Nephron progenitor cell (in vitro differentiated cells): ENCODE measurements around the gene UQCRC2.

Experiments
- DNase-seq: peaks from one replicate; pipeline ENCODE4 v3.0.0; 2021
- H3K27ac Mint-ChIP-seq: 2 replicates; pipeline ENCODE4 v1.8.0; 2021; ENCODE audit warnings: mild to moderate bottlenecking, moderate library complexity, mixed read lengths
- H3K27me3 Mint-ChIP-seq: 2 replicates; pipeline ENCODE4 v1.8.0; 2021; ENCODE audit warnings: mild to moderate bottlenecking, low read depth, mixed read lengths; ENCODE audit not compliant: poor library complexity
- H3K36me3 Mint-ChIP-seq: 2 replicates; pipeline ENCODE4 v1.8.0; 2021; ENCODE audit warnings: low read depth, mixed read lengths
- H3K4me1 Mint-ChIP-seq: 2 replicates; pipeline ENCODE4 v1.8.0; 2021; ENCODE audit warnings: mixed read lengths
- H3K4me3 Mint-ChIP-seq: 2 replicates; pipeline ENCODE4 v1.8.0; 2021; ENCODE audit warnings: mild to moderate bottlenecking, moderate library complexity, mixed read lengths
- H3K9me3 Mint-ChIP-seq: 2 replicates; pipeline ENCODE4 v1.8.0; 2021; ENCODE audit warnings: mild to moderate bottlenecking, moderate library complexity, mixed read lengths
- CTCF ChIP-seq: fragments of 200-600 bp; sonication (generic); IDR thresholded peaks from 2 replicates; pipeline ENCODE4 v1.5.0; 2021; ENCODE audit warnings: antibody characterized with exemption

The UQCRC2 gene

DNA sequence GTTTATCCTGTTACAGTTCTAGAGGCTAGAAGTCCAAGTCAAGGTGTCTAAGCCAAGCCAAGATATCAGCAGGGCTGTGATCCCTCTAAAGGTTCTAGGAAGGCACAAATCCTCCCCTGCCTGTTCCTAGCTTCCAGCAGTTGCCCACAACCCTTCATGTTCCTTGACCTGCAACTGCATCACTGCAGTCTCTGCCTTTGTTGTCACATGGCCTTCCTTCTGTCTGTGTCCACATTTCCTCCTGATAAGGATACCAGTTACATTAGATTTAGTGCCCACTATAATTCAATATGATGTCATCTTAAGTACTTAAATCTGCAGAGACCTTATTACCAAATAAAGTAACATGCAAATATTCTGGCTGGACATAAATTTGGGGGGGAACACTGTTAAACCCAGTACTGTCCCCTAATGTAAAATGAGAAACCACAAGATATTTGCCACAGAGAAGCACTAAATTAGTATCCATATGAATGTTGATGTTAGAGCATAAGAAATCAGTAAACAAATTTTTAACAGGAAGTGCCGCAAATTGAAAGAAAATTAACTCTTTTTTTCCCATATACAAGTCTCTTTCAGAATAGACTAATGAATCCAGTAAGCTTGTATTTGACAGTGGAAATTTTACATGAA, 4.7 kb downstream of the UQCRC2 start:
- Mint-ChIP-seq H3K36me3 (peaks cover 52% of the 10 kb centered on the region), H3K27ac (peak overlapping the region; percentile 70), H3K27me3 (no peaks in the 10 kb centered on the region), H3K4me3 (no peak overlapping the region), H3K4me1 (peaks cover 14% of the 10 kb centered on the region), H3K9me3 (no peaks in the 10 kb centered on the region)
- no peak for DNase-seq
- no peak for TF ChIP-seq CTCF

DNA sequence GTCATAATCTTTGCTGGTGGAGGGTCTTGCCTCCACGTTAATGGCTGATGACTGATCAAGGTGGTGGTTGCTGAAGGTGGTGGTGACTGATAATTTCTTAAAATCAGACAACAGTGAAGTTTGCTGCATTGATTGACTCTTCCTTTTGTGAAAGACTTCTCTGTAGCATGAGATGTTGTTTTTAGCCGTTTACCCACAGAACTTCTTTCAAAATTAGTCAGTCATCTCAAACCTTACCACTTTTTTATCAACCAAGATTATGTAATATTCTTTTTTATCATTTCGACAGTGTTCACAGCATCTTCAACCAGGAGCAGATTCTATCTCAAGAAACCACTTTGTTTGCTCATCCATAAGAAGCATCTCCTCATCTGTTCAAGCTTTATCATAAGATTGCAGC, 5.9 kb downstream of the UQCRC2 start:
- no peaks in the 10 kb centered on the region for H3K9me3 Mint-ChIP-seq
- peaks cover 60% of the 10 kb centered on the region for H3K36me3 Mint-ChIP-seq
- no peak for DNase-seq
- H3K27me3 Mint-ChIP-seq, result no peaks in the 10 kb centered on the region
- no peak for TF ChIP-seq CTCF
- H3K4me1 Mint-ChIP-seq, result peaks cover 6% of the 10 kb centered on the region
- no peak overlapping the region for H3K4me3 Mint-ChIP-seq
- H3K27ac Mint-ChIP-seq, result no peak overlapping the region

- no peak for DNase-seq
- Mint-ChIP-seq H3K27ac (no peak overlapping the region), H3K9me3 (no peaks in the 10 kb centered on the region), H3K4me3 (no peak overlapping the region), H3K27me3 (no peaks in the 10 kb centered on the region), H3K36me3 (peaks cover 73% of the 10 kb centered on the region), H3K4me1 (no peaks in the 10 kb centered on the region)
- TF ChIP-seq CTCF, result no peak
These were observed 9.3 kb downstream of the UQCRC2 start for GRCh38 chr16:21962475-21962874.

DNA sequence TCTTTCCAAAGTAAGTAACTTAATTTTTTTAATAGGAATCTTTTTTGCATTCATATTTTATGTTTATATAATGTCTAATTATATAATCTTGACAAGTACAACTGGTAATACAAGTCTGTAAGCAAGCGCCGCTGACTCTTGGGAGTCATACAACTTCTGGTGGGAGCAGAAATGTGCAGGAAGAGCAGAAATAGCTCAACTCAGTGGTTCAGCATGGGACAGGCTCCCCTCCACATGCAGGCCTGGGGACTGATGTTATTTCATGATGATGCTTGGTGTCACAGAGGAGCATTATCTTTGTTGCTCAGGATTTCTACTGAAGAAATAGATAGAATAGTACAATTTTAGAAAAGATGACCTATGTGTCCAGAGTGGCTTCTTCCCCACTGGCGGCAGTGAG, 10.7 kb downstream of the UQCRC2 start:
- no peaks in the 10 kb centered on the region for H3K4me1 Mint-ChIP-seq
- no peak for DNase-seq
- no peak overlapping the region for H3K27ac Mint-ChIP-seq
- H3K27me3 Mint-ChIP-seq, result no peaks in the 10 kb centered on the region
- H3K36me3 Mint-ChIP-seq, result peaks cover 71% of the 10 kb centered on the region
- no peak for TF ChIP-seq CTCF
- H3K4me3 Mint-ChIP-seq, result no peak overlapping the region
- no peaks in the 10 kb centered on the region for H3K9me3 Mint-ChIP-seq

GRCh38 chr16:21964353-21964752, 11.2 kb downstream of the UQCRC2 start:
- DNase-seq, result no peak
- Mint-ChIP-seq H3K9me3 (no peaks in the 10 kb centered on the region), H3K27me3 (no peaks in the 10 kb centered on the region), H3K27ac (no peak overlapping the region), H3K4me3 (no peak overlapping the region), H3K36me3 (peaks cover 67% of the 10 kb centered on the region), H3K4me1 (no peaks in the 10 kb centered on the region)
- TF ChIP-seq CTCF, result no peak

- no peak for DNase-seq
- TF ChIP-seq CTCF, result no peak
- Mint-ChIP-seq H3K4me3 (no peak overlapping the region), H3K4me1 (peaks cover 5% of the 10 kb centered on the region), H3K36me3 (peaks cover 40% of the 10 kb centered on the region), H3K27ac (no peak overlapping the region), H3K9me3 (no peaks in the 10 kb centered on the region), H3K27me3 (peaks cover 4% of the 10 kb centered on the region)
These were observed 18.7 kb downstream of the UQCRC2 start for GRCh38 chr16:21971856-21972255.
